Activated gamma-delta T cell treated with Interleukin-2 at 50 U/mL for 16 hours (primary cell): Measurements from ENCODE around the gene ANKH.
"Not testable (repeated sequence)": the region's sequence is repeated elsewhere in the genome, so short reads cannot be mapped to it uniquely, and the experiment has no call there.

ENCODE experiments used
- DNase-seq: peaks from one replicate; pipeline ENCODE4 v3.0.0-alpha.2; 2020

The ANKH gene

DNA sequence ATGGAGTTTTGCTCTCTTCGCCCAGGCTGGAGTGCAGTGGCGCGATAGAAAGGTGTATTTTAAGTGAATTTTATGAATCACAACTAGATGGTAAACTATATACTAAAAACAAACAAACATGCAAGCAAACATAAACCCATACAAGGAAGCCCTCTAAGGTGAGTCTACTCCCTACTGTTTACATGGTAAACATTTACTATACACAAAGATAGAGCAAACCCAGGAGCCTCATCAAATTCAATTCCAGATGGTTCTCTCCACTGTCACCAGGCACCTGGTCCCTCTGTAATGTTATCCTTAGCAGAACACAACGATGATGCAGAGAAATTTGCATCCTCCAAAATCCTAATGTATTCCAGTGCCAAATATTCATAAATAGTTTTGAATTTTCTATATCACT lies 17.9 kb downstream of the ANKH start:
- no peak for DNase-seq

DNA sequence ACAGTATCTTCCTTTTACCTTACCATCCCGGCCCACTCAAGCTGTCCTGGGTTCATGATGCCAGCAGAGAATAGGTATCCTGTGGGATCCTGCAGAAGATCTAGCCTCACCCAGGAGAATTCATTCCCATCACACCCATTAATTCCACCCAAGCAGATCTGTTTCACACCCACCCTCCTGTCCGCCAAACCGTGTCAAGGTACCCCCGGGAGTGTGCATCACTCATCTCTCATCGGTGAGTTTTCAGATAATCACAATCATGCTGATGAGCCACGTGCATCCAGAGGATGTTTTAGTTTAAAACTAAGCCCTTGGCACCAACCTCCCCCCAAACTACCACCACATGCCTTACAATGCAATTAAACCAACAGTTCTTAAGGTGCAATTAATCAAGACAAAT lies 18.8 kb downstream of the ANKH start:
- no peak for DNase-seq

DNA sequence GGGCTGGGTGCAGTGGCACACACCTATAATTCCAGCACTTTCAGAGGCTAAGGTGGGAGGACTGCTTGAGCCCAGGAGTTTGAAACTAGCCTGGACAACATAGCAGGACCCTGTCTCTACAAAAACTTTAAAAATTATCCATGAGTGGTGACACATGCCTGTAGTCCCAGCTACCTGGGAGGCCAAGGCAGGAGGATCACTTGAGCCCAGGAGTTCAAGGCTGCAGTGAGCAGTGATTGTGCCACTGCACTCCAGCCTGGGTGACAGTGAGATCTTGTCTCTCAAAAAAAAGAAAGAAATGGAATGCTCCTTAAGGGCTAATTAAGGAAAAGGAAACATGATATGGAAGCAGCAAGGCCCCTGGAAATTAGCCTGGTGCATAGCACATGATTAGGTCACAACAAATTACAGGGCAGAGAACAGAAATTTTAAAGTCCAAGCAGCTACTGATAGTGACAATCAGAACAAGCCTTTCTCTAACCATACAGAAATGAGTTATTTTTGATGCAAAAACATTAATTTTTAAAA lies 19.5 kb downstream of the ANKH start:
- no peak for DNase-seq

DNA sequence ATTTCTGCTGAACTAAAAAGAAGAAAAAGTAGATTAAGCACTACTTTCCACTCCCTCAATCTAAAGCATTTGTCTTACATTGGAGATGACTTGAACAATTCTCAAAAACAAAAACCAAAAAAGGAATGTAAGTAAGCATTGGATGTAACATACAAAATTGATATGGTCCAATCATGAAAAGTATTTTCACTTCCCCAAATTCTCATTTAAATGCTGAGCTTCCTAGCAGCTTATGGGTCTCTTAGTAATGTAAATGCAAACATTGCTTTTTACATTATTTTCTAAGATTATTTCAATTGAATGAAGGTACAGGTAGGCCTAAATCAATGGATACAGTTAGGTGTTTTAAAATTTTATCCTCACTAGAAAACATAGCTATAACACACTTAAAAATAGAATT lies 20.0 kb downstream of the ANKH start:
- no peak for DNase-seq

DNA sequence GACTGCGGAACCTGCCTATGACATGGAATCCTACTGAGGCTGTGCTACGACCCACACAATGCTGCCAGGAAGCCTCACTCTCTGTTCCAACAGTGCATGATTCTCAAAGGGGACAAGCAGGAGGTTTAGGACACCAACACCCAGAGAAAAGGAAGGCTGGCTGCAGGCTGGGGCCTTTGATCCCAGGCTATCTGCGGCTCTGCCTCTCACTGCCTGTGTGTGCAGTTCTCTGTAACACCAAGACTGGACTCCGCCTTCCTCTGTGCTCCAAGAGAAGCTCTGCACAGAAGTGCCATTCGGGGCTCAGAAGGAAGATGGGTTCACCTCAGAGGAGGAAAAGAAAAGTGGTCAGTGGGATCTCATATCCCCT lies 20.5 kb downstream of the ANKH start:
- no peak for DNase-seq

DNA sequence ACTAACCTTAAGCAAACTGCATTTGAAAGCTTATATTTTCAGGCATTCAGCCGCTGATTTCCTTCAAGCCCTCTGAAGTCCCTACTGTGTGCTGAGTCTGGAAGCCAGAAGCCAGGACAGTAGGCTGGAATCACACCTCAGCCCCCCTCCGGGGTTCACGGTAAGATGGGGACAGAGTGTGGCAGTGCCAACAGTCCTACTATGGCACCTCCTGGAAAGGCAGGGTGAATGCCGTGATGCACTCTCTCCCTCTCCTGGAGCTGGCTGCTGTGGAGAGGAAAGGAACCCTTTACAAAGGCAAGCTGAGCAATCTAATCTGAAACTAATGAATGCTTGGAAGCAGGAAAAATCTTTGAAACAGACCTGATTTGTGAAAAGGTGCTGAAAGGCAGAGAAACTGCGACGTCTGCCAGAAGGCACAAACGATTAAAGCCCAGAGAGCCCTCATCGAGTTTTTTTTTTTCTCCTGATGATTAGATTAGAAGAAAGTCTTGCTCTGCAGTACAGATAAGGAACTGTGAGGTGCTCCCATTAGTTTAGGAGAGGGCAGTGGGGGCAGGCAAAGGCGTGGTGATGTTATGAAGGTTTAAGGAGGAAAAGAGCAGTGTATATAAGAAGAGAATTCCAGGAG lies 21.0 kb downstream of the ANKH start:
- no peak for DNase-seq

DNA sequence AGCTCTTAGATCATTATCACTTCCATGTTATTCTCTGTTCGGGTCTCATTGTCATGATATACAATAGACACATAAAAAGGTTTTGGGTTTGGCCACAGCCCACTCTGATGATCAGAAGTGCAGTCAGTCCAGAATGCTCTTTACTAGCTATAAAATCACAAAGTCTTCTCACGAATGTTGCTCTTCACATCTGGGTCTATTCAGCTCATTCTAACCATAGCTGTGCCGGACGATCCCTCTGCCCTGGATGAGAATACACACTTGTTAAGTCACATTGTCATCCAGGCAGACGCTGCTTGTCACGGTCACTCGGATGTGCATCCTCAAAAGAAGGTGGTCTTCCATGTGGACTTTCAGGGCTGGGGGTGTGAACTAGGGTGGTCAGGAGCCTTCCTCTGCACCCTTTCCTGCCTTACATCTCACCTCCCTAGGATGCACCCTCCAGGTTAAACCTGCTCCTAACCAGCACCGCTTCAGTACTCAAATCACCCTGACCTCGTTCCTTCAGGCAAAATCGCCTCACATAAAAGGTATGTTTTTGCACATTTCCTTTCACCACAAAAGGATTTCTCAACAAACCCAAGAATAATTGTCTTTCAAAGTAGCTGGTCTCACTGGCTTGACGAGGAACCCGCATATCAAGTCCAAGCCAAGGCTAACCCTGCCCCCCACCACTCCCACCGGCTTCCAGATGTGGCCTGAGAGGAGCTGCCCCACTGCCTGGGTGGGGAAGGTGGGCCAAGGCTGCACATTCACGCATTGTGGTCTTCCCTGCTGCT lies 21.9 kb downstream of the ANKH start:
- DNase-seq, result no peak

DNA sequence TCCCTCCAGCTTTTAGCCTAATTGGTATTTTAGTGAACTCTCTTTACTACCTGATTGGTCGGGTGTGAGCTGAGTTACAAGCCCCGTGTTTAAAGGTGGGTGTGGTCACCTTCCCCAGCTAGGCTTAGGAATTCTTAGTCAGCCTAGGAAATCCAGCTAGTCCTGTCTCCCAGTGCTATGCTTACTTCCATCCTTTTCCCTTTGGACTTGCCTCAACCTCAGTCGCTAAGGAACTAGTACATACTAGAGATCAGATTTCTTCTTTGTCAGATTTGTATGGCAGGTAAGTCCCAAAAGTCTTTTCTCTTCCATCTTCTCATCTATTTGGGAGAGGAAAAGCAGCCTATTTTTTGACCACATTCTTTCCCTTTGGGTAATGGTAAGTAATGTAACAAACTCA lies 22.6 kb downstream of the ANKH start:
- not testable (repeated sequence) for DNase-seq

DNA sequence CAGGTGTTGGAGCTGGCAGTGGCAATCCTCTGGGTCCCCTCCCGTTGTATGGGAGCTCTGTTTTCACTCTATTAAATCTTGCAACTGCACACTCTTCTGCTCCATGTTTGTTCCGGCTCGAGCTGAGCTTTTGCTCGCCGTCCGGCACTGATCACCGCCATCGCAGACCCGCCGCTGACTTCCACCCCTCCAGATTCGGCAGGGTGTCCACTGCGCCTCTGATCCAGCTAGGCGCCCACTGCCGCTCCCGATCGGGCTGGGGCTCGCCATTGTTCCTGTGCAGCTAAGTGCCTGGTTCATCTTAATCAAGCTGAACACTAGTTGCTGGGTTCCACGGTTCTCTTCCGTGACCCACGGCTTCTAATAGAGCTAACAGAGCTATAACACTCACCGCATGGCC lies 23.2 kb downstream of the ANKH start:
- no peak for DNase-seq

DNA sequence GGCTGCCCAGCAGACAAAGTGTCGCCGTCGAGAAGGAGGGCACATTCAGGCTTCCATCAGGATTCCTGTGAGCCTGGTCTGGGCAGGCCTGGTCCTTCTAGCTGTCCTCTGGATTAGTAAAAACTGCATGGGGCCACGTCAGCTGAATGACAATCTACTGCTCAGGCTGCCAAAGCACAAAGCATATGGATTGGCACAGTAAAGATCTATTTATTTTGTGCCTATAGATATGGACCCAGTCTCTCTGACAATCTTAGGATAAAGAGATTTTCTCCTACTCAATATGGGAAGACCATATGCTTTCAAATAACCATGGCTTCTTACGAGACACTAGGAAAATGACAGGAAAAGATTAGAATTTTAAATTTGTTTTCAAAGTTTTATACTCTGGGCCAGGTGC lies 24.1 kb downstream of the ANKH start:
- no peak for DNase-seq

DNA sequence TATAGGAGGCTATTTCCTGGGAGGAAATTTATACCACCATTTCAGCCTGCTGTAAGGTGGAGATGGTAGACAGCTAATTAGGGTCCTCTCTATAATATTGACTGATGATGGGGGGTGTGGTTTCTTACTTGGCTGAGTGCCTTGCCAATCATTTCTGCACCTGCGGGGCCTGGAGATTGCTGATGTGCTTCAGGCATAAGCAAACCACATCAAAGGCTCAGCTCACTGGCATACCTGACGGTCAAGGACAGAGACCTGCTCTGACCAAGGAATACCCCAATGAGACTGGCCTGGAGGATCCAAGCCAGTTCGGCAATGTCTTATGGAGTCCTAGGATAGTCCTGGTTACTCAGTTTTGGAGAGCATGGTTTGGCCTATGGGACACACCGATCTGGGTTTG lies 29.5 kb downstream of the ANKH start:
- no peak for DNase-seq

DNA sequence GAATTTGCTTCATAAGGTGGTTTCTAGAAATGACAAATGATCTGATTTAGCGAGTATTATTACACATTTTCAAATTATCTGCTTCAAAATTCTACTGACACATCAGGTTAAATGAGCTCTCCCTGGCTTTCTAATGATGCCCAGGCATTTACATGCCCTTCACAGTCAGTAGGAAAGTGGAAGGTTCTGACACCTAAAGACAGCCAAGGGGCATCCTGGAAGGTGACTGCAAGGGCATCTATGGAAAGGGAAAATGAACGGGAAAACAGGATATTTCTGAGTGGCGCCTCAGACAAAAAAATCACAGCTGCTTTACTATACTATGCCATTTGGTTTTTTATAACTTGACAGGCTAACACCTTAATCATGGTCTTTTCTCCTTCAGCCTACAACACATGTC lies 31.0 kb downstream of the ANKH start:
- no peak for DNase-seq

DNA sequence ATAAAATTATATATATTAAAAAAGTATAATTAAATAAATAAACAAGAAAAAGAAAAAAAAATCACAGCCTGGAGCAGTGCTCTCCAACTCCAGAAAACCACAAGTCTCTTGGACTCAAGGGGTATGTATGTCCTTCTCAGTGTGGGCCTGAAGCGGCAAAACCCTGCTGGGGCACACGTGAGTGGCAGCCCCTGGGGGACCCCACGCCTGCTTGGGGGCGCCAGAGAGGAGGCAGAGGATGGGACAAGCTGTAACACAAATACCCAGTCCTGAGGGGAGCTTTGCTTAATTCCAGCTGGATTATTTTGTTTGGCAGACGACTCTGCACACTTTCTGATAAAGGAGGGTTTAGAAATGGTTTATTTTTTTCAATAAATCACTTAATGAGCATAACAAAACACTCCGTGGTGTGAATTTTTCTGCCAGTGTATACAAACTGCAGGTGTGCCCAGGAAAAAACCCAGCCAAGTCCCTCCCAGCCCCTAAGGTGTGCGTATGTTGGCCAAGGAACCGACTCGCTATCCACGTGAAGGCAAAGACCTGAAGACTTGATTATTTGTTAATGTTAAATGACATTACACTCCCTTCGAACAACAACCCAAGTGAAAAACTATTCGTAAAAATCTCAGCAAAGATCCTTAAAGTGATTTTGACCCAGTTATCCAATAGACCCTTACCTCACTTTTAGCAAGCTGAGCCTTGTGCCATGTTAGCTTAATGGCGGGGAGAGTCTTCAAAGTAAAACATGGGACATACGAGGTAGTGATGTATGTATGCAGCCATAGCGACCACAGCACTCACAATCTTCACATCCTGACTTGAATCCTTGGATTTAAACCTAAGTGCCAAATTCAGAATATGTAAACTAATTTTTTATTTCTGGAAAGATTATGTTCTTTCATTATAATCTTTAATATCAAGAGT lies 32.9 kb downstream of the ANKH start:
- no peak for DNase-seq

DNA sequence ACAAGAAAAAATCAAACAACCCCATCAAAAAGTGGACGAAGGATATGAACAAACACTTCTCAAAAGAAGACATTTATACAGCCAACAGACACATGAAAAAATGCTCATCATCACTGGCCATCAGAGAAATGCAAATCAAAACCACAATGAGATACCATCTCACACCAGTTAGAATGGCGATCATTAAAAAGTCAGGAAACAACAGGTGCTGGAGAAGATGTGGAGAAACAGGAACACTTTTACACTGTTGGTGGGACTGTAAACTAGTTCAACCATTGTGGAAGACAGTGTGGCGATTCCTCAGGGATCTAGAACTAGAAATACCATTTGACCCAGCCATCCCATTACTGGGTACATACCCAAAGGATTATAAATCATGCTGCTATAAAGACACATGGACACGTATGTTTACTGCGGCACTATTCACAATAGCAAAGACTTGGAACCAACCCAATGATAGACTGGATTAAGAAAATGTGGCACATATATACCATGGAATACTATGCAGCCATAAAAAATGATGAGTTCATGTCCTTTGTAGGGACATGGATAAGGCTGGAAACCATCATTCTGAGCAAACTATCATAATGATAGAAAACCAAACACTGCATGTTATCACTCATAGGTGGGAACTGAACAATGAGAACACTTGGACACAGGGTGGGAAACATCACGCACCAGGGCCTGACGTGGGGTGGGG lies 34.0 kb downstream of the ANKH start:
- not testable (repeated sequence) for DNase-seq

DNA sequence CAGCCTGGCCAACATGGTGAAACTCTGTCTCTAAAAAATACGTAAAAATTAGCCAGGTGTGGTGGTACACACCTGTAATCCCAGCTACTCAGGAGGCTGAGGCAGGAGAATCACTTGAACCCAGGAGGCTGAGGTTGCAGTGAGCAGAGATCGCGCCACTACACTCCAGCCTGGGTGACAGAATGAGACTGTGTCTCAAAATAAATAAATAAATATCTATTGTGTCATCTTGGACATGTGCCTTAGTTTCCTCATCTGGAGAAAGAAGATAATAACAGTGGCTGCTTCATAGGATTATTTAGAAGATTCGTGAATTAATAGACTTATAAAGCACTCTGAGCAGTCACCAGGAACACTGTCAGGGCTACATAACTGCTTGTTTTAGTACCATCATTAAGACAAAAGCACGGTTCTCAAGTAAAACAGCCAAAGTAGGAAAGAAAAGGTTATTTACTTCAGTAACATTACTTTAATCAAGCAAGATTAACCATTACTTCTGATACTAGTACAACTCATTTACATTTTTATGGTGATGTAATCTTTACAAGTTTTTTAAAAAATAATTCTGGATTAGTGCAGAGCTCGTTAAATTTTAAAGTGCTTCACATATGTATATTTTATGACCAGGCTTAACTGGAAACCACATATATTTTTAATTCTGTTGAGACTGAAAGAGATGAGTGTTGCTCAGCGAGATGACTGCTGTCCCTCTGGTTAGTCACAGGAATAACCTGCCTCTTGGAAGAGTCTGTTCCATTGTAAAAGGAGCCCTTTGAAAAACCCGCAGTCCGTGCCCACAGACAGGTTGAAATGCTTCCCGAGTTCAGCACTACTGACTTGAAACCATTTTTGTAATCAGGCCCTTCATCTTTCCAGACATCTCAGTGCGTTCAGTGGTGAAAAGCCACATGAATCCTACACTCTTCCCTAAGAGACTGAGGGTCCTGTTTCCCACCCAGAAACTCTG lies 36.7 kb downstream of the ANKH start:
- no peak for DNase-seq

DNA sequence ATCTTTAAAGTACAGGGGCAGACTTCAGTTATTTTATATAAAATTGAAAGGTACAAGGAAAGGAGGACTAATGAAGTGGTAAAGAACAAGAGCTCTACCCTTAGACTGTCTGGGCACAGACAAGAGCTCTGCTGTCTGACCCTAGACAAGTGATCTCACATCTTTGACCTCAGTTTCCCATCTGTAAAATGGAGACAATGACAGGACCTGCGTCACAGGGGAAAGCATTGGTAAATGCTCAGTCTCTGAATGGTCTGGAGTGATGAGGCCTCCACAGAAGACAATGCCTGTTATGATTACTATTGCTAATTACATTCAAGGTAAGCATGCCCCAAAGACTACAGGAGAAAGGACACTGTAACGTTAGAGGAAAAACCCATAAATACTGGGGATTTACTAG lies 37.5 kb downstream of the ANKH start:
- no peak for DNase-seq

DNA sequence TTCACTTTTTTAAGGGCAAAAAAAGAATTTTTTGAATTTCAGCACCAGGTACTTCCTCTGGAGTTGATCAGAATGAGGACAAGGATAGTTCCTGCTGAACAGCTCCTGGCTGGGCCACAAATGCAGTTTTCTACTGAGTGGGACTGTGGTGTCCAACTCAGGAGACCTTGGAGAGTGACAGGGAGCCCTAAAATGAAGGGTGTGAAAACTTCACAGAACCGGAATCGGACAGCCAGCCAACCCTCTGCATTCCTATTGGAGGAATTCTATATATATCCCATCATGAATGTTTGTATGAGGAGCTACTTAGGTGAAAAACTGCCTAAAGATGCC lies 40.6 kb downstream of the ANKH start:
- DNase-seq, result no peak

DNA sequence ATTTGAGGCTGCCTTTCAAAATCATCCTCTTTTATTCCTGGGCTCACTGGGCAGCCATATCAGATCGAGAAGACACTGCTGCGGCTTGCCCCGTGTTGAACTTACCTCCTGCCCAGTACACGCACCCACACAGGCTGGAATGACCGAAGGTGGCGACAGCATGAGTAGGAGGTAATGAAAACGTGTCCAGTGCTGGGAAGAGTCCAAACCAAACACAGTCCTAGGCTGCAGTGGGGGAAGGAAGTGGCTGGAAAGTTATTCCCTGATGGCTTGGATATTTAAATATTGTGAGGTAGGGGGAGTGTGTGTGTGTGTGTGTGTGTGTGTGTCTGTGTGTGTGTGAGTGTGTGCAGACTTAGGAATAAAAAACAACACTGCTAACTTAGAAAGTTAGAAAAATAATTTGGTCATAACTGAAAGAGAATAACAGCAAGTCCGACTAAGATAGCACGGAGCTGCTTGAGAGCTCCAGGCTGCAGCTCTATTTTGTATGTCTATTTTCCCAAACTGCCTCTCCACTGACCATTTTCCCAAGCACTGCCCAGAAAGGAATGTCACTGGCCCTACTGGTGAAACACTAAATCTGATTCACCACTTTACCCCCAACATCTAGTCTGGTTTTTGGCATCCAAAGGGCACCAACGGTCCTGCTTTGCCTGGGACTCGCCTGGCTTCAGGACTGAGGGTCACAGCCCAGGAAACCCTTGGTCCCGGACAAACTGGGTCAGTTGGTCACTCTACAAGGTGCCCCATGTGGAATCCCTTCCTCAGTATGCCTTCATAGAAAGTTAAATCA lies 41.2 kb downstream of the ANKH start:
- DNase-seq, result no peak

DNA sequence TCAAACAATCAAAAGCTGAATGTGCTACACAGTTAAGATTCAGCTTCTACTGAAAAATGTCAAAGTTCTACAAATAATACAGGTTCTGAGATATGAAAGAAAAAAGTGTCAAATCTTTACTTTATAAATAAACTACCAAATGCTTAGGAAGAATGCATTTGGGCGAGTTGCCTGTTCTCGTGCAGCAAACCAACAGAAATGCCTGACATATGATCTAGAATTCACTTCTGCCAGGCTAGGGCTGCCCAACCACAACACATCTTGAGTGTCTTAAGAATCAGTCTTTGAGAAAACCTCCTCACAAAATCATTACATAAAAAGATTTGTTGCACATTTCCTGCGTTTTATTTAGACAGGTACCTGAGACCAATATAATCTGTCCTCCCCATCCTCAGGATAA lies 42.2 kb downstream of the ANKH start:
- DNase-seq, result no peak

DNA sequence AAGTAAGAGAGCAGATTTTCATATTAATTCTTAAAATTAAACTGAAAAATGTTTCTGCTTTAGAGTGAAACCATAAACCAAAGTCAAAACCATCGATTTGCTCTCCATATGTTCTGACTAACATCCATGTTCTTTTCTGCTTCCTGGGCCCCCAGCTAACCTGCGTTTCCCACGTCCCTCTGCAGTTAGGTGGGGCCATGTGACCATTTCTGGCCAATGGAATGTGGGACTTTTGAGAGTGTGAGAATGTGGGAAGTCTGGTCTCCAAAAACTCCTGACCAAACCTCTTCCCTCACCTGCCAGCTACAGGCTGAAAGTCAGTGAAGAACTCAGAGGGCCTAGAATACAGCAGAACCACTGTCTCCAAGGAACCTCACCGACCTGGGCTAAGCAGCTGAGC lies 44.9 kb downstream of the ANKH start:
- DNase-seq, result no peak

DNA sequence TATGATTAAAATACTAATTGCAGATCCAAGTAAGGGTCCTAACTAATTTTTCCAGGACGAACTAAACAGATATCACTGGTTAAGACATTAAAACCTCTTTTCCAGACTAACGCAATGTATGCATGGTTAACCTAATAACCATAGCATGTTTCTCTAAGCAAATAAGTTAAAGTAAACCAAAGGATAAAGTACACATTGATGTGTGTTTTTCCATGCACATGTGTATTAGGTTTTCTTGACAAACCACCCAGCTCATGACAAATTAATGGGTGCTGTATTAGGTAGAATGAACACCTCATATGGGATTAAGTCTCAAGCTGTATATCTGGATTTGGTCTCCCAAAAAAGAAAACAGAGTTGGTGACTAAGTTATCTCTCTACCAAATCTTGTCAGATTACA lies 45.6 kb downstream of the ANKH start:
- no peak for DNase-seq
